DOHH2 (cell line): ENCODE results near the gene ATG9B.

Experiments used
- H3F3A ChIP-seq: fragments of 200-600 bp; sonication (generic), shearing (Covaris generic); 2 replicates; pipeline ENCODE4 v1.6.0; 2016; ENCODE audit warnings: antibody characterized with exemption, mild to moderate bottlenecking; ENCODE audit not compliant: control insufficient read depth, insufficient read depth
- H3K27ac ChIP-seq: fragments of 200-600 bp; sonication (generic); 2 replicates; pipeline ENCODE4 v1.5.1; 2014; ENCODE audit warnings: low read depth, mild to moderate bottlenecking, low read length, moderate library complexity
- H3K27me3 ChIP-seq: fragments of 200-600 bp; sonication (generic); 2 replicates; pipeline ENCODE4 v1.6.1; 2014; ENCODE audit warnings: mild to moderate bottlenecking, low read length, mixed read lengths; ENCODE audit not compliant: control insufficient read depth
- H3K36me3 ChIP-seq: fragments of 200-600 bp; sonication (generic); 2 replicates; pipeline ENCODE4 v1.6.1; 2014; ENCODE audit warnings: mild to moderate bottlenecking, low read length, moderate library complexity, mixed read lengths; ENCODE audit not compliant: control insufficient read depth
- H3K4me1 ChIP-seq: fragments of 200-600 bp; sonication (generic); 2 replicates; pipeline ENCODE4 v1.6.1; 2014; ENCODE audit warnings: mild to moderate bottlenecking, low read length, mixed read lengths; ENCODE audit not compliant: control insufficient read depth
- H3K4me2 ChIP-seq: fragments of 200-600 bp; sonication (generic); 2 replicates; pipeline ENCODE4 v1.6.0; 2014; ENCODE audit warnings: mild to moderate bottlenecking, low read length, moderate library complexity
- H3K4me3 ChIP-seq: fragments of 200-600 bp; sonication (generic); 2 replicates; pipeline ENCODE4 v1.5.1; 2014; ENCODE audit warnings: mild to moderate bottlenecking, low read length, mixed read lengths
- H3K79me2 ChIP-seq: fragments of 200-600 bp; sonication (generic); 2 replicates; pipeline ENCODE4 v1.6.1; 2014; ENCODE audit warnings: mild to moderate bottlenecking, low read length, mixed read lengths; ENCODE audit not compliant: control insufficient read depth
- H3K9me2 ChIP-seq: fragments of 200-600 bp; sonication (generic); replicated peaks from 2 replicates; pipeline ENCODE4 v1.6.1; 2014; ENCODE audit warnings: mild to moderate bottlenecking, low read length, mixed read lengths; ENCODE audit not compliant: control insufficient read depth
- H3K9me3 ChIP-seq: fragments of 200-600 bp; sonication (generic); 2 replicates; pipeline ENCODE4 v1.6.1; 2014; ENCODE audit warnings: antibody characterized with exemption, low read length, mixed read lengths; ENCODE audit not compliant: control insufficient read depth, insufficient read depth
- H4K20me1 ChIP-seq: fragments of 200-600 bp; sonication (generic); 2 replicates; pipeline ENCODE4 v1.6.0; 2014; ENCODE audit warnings: low read depth, mild to moderate bottlenecking, antibody characterized with exemption, low read length, moderate library complexity; ENCODE audit not compliant: control insufficient read depth, insufficient read depth
- EZH2phosphoT487 ChIP-seq: fragments of 200-600 bp; sonication (generic); IDR thresholded peaks from 2 replicates; pipeline ENCODE4 v1.6.1; 2017; ENCODE audit warnings: borderline replicate concordance, mild to moderate bottlenecking, antibody characterized with exemption, low read length, moderate library complexity, mixed read lengths
- TF ChIP-seq, protein P1 (sequence below): fragments of 200-600 bp; sonication (generic); IDR thresholded peaks from one replicate; pipeline ENCODE4 v1.5.1; 2014; ENCODE audit warnings: antibody characterized with exemption, mild to moderate bottlenecking, low read depth, low read length; ENCODE audit not compliant: poor library complexity, severe bottlenecking

ATG9B gene

DNA sequence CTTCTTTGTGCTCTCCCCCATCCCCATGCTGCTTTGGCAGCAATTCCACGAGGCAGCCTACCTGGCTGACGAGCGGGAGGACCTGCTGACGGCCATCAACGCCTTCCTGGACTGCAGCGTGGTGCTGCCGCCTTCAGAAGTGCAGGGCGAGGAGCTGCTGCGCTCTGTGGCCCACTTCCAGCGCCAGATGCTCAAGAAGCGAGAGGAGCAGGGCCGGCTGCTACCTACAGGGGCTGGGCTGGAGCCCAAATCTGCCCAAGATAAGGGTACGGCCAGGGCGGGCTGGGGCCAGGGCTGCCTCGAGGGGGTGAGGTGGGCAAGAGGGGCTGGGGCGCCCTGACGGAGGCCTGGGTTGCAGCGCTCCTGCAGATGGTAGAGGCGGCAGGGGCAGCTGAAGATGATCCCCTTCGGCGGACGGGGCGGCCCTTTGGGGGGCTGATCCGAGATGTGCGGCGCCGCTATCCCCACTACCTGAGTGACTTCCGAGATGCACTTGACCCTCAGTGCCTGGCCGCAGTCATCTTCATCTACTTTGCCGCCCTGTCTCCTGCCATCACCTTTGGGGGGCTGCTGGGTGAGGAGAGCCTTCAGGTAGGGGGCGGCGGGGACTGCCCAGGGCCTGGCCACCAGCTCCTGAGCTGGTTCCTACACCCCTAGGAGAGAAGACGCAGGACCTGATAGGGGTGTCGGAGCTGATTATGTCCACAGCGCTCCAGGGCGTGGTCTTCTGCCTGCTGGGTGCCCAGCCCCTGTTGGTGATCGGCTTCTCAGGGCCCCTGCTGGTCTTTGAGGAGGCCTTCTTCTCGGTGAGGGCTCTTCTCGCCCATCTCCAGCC lies 47.0 kb upstream of the ATG9B start:
- H3F3A ChIP-seq = no peaks in the 10 kb centered on the region; the same call in 1 of the 2 replicates
- H3K79me2 ChIP-seq = no peaks in the 10 kb centered on the region
- no peak overlapping the region for H3K4me3 ChIP-seq
- H3K4me2 ChIP-seq = no peak overlapping the region
- no peaks in the 10 kb centered on the region for H4K20me1 ChIP-seq
- H3K36me3 ChIP-seq = peaks cover 80% of the 10 kb centered on the region
- H3K9me3 ChIP-seq = no peaks in the 10 kb centered on the region
- H3K9me2 ChIP-seq = no peaks in the 10 kb centered on the region
- no peaks in the 10 kb centered on the region for H3K4me1 ChIP-seq
- H3K27me3 ChIP-seq = no peaks in the 10 kb centered on the region
- TF ChIP-seq, protein P1, sequence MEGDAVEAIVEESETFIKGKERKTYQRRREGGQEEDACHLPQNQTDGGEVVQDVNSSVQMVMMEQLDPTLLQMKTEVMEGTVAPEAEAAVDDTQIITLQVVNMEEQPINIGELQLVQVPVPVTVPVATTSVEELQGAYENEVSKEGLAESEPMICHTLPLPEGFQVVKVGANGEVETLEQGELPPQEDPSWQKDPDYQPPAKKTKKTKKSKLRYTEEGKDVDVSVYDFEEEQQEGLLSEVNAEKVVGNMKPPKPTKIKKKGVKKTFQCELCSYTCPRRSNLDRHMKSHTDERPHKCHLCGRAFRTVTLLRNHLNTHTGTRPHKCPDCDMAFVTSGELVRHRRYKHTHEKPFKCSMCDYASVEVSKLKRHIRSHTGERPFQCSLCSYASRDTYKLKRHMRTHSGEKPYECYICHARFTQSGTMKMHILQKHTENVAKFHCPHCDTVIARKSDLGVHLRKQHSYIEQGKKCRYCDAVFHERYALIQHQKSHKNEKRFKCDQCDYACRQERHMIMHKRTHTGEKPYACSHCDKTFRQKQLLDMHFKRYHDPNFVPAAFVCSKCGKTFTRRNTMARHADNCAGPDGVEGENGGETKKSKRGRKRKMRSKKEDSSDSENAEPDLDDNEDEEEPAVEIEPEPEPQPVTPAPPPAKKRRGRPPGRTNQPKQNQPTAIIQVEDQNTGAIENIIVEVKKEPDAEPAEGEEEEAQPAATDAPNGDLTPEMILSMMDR = no peak
- H3K27ac ChIP-seq = no peak overlapping the region

DNA sequence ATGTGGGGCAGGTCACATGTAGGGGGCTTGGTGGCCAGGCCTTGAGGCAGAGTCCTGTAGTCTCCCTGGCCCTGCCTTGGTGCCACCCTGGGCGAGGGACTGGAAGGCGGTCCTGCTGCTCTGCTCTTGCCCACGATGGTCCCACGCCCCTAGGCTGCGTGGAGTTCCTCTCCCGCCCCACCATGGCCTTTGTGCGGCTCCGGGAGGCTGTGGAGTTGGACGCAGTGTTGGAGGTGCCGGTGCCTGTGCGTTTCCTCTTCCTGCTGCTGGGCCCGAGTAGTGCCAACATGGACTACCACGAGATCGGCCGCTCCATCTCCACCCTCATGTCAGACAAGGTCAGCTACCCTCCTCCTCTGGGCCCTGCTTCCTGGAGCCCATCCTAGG lies 46.3 kb upstream of the ATG9B start:
- Histone ChIP-seq H3K4me3 (no peak overlapping the region), H3K79me2 (no peaks in the 10 kb centered on the region), H3K9me2 (no peaks in the 10 kb centered on the region), H3F3A (no peaks in the 10 kb centered on the region; the same call in 1 of the 2 replicates), H4K20me1 (no peaks in the 10 kb centered on the region), H3K4me1 (no peaks in the 10 kb centered on the region), H3K9me3 (no peaks in the 10 kb centered on the region), H3K36me3 (peaks cover 80% of the 10 kb centered on the region), H3K4me2 (no peak overlapping the region), H3K27ac (no peak overlapping the region), H3K27me3 (no peaks in the 10 kb centered on the region)
- no peak for TF ChIP-seq EZH2phosphoT487
- TF ChIP-seq, protein P1 = no peak

DNA sequence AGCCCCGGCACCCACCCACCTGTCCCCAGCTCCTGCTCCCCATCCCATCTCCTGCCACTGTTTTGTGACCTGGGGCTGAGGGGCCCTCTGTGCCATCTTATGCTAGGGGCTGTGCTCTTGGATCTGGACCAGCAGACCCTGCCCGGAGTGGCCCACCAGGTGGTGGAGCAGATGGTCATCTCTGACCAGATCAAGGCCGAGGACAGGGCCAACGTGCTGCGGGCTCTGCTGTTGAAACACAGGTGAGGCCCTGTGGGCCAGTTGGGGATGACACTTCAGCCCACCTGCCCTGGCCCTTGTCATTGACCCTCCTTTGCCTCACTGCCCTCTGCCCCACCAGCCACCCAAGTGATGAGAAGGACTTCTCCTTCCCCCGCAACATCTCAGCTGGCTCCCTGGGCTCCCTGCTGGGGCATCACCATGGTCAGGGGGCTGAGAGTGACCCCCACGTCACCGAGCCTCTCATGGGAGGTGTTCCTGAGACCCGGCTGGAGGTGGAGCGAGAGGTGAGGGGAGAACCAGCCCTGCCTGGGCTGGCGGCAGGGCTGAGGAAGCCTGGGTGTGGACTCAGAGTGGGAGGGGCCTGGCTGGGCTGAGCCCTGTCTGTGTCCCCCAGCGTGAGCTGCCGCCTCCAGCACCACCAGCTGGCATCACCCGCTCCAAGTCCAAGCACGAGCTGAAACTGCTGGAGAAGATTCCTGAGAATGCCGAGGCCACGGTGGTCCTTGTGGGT lies 45.7 kb upstream of the ATG9B start:
- H3K9me3 ChIP-seq = no peaks in the 10 kb centered on the region
- H3K4me2 ChIP-seq = no peak overlapping the region
- H3F3A ChIP-seq = no peaks in the 10 kb centered on the region; the same call in 1 of the 2 replicates
- no peak overlapping the region for H3K4me3 ChIP-seq
- no peaks in the 10 kb centered on the region for H3K9me2 ChIP-seq
- H4K20me1 ChIP-seq = no peaks in the 10 kb centered on the region
- H3K27me3 ChIP-seq = no peaks in the 10 kb centered on the region
- no peaks in the 10 kb centered on the region for H3K79me2 ChIP-seq
- H3K27ac ChIP-seq = no peak overlapping the region
- peaks cover 80% of the 10 kb centered on the region for H3K36me3 ChIP-seq
- no peak for TF ChIP-seq EZH2phosphoT487
- TF ChIP-seq, protein P1 = no peak
- H3K4me1 ChIP-seq = no peaks in the 10 kb centered on the region
